GF-D8 (cell line): ENCODE measurements around the gene LPIN1.
A peak's percentile ranks its signal among the peaks of the same experiment; 100 is the strongest.

Experiments
- DNase-seq: peaks from one replicate; lab custom pipeline; 2025; lab: John Stamatoyannopoulos, UW

LPIN1 gene, protein sequence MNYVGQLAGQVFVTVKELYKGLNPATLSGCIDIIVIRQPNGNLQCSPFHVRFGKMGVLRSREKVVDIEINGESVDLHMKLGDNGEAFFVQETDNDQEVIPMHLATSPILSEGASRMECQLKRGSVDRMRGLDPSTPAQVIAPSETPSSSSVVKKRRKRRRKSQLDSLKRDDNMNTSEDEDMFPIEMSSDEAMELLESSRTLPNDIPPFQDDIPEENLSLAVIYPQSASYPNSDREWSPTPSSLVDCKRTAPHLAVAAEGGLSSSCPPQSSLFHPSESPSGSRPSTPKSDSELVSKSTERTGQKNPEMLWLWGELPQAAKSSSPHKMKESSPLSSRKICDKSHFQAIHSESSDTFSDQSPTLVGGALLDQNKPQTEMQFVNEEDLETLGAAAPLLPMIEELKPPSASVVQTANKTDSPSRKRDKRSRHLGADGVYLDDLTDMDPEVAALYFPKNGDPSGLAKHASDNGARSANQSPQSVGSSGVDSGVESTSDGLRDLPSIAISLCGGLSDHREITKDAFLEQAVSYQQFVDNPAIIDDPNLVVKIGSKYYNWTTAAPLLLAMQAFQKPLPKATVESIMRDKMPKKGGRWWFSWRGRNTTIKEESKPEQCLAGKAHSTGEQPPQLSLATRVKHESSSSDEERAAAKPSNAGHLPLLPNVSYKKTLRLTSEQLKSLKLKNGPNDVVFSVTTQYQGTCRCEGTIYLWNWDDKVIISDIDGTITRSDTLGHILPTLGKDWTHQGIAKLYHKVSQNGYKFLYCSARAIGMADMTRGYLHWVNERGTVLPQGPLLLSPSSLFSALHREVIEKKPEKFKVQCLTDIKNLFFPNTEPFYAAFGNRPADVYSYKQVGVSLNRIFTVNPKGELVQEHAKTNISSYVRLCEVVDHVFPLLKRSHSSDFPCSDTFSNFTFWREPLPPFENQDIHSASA

DNA sequence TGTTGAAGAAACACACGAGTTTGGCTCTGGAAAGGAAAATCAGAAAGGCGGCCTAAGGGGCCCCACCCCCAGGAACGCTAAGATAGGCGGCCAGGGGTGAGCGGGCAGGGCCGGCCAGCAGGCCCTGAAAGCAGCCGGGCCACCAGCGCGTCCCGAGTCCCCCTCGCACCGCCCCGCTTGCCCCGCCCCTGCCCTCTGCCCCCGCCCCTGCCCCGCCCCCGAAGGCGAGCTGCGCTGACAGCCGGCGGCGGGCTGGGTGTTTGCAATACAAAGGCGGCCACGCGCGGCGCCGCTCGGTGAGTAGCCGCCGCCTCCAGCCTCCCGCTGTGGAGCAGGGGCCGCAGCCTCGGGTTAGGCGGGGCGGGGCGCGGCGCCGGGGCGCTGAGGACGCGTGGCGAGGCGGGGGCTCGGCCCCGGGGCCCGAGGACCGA is at the start of gene LPIN1:
Gene LPIN1, plus strand, starts transcription at position 257 of the 431 bp plus-strand sequence. CDS start 18,910 bp downstream, outside the sequence.
- DNase-seq: peak; percentile 50

DNA sequence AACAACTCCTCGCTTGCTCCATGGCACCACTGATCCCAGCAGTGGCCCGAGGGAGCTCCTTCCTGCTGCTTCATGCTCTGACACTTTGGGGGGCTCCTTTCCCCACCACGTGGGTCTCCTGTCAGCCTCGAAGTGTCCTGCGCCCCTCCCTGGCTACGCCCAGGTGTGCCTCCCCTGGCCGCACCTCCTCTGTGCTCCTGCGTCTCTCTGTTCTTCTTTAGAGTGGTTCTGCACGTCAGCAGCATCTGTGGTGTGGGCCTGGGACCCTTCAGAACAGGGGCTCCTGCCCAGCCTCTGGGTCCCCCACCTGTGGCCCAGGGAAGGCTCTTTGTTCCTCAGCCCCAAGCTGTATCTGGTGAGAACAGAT is 49.7 kb upstream of the LPIN1 start:
- no peak for DNase-seq

DNA sequence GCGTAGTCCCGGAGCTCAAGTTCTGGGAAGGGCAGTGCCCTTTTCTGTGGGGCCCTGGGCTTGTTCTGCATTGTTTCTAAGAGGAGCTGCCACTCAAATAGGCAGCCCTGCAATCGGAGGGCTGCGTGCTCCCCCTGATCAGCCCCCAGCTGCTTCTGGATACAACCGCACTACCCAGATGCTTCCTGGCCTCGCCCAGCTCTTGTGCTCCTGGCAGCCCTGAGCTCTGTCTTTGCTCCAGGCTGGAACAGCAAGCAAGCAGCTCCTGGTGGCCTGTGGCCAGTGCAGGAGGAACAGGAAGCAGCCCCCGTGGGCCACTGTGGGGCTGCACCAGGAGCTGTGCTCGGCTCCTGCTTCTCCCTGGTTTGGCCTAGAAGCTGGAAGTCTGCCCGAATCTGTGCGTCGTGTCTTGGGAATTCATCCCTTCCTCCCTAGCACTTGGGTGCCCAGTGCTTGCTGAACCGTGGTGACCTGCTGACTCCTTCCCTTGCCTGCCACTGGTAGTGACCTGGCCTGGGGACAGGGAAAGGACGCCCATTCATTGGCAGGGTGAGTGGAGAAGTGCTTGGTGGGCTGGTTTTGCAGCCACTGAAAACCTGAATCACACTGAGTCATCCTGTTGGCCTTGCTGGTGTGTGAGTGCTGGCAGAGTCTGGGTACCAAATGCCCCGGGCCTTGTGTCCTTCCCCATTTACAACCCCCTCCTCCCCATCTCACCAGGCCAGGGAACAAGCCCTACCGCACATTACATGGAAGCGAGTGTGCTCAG is 49.1 kb upstream of the LPIN1 start:
- peak; percentile 89 for DNase-seq

DNA sequence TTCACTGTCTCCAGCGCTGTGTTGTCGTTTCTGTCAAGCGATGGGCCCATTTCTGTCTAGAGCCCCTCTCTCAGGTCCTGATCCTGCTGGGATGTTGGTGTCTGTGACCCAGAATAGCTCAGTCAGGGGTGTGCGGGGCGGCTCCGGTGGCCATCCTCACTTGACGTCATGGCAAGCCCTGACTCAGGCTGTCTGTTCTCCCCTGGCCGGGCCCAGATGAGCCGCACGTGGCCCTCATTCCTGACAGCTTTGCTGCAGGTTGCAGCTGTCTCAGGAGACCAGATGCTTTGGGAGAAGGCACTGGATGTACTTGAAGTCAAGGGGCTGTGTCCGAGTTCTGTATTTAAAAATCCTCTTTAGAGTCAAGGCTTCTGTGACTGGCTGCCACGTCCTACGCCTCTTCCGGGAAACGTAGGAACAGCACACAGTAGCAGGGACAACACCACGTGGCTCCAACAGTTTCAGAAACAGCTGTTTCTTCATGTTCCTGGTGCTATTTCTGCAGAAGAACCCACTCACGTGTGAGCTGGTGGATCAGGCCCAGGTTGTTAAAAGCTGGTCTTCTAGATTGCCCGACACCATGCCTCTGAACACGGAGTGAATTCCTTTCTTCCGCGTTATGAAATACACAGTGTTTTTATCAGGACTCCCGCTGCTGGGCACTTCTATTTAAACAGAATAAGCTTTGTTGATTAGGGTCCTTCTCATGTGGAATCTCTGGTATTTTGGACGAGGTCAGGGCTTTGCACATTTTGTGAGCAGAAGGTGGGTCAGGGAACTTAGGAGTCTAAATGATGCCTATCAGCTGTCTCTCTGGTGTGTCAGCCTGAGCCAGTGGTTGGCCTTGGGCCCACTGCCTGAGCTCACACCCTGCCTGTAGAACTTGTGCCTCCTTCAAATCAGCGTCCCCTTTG is 48.2 kb upstream of the LPIN1 start:
- no peak for DNase-seq

DNA sequence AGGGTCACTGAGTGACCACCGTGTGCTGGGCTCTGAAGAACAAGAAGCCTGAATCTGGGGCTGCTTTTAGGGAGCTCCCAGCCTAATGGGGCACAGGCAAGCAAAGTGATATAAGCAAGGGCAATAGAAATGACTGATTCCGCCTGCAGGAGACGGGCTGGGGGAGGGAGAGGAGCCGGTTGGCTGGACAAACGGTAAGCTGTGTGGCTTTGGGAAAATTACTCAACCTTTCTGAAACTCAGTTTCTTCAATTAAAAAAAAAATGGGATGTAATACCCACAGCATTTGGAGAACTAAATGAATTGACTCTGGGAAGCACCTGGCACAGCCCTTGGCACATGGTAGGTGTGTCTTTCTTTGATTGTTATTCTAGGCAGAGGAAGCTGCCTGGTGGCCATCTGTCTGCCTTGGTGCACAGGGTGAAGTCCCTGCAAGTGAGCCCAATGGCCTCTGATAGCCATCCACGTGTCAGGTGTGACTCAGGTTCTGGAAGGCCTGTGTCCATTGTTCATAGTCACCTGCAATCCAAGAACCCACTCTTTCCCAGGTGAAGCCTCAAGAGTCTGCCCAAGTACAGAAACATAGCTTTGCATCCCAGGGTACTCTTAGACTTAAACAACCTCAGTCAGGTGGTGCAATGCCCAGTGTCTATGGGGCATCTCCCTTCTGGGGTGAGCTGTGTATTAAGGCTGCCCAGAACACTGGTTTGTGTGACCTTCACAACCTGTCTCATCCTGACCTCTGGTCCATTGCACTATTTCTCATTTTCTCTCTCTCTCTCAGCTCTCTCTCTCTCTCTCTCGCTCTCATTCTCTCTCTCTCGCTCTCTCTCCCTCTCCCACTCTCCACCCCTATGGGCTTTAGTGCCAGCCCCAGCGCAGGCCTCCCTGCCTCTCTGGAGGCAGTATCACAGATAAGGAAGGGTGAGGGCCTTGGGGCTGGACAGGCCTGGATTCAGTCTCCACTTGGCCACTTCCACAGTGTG is 46.5 kb upstream of the LPIN1 start:
- no peak for DNase-seq

DNA sequence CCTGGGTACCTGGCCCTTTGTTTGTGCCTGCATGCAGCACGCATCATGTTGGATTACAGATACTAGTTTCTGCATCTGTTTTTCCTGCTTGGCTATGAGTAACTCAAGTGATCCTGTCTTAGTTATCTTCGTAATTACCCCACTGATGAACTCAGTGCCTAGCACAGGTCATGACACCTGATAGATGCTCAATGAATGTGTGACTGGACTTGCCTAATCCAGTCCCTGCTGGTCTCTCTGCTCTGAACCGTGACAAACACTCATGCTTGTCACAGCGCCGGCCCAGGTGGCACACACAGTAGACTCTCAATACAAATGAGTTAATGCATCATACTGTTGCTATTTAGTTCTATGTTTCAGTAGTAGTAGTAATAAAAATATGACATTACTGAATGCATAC is 45.2 kb upstream of the LPIN1 start:
- no peak for DNase-seq

DNA sequence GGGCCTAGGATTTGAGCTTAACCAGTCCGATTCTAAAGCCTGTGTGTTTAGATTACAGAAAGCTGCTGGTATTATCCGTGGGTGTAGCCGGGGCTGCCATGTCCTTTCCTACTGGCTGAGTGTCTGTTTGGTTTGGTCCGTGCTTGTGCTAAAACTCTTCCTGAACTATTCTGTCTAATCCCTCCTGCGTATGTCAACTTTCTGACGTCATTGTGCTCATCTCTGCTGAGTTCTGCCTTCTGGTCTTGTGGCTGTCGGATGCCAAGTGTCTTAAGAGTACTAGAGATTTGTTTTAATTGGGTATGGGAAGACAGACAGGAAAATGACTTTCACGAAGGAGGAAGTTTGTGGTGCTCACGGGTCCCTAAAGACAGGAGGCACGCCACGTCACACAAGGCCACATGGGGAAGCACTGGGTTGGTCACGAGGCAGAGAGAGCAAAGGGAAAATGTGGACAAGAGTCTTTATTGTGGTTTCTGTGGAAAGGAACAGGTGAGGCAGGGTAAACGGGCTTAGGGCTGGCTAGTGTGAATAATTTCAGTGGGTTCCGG is 44.6 kb upstream of the LPIN1 start:
- DNase-seq: peak; percentile 88

DNA sequence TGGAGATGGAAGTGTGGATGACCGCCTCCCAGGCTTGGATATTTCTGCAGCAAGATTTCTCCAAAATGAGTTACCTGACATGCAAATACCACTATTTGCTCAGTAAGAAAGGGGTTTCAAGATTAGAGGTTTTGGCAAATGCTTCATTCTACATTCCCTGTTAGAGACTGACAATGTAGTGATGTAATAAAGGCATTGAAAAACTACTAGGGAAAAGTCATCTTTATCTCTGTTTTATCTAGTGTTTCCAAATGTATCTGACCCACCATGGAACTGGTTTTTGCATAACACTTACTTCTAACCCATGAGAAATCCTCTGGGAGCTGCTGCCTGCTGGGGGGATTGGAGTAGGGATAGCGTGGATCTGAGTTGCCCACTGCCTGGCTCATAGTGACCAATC is 43.5 kb upstream of the LPIN1 start:
- no peak for DNase-seq

DNA sequence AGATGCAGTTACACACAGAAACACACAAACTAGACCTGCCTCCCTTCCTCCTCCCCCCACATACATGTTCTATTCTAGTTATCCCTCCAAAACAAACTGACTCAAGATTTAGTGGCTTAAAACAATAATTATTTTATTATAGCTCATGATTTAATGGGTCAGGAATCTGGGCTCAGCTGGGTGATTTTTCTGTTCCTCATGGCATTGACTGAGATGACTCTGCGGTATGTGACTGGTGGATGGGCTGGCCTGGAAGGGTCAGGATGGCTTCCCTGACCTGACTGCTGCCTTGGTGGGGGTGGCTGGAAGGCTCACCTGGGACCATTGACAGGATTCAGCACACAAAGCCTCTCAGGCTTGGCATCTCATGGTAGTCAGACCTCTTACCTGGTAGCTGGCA is 42.7 kb upstream of the LPIN1 start:
- no peak for DNase-seq

DNA sequence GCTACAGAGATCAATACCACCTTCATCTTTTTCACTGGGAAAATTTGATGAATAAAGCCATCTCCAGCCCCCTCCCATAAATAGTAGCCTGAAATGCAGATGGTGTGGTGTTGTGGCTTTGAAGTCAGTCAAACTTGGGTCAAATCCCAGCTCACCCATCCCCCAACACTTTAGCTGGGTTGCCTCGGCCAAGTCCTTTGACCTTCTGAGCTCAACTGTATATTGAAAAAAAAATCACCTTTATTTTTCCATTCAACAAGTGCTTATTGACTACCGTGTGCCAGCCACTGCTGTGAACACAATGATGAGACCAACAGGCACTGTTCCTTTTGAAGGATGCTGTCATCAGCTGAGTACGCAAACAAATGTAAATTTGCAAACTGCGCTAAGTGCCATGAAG is 41.4 kb upstream of the LPIN1 start:
- no peak for DNase-seq

DNA sequence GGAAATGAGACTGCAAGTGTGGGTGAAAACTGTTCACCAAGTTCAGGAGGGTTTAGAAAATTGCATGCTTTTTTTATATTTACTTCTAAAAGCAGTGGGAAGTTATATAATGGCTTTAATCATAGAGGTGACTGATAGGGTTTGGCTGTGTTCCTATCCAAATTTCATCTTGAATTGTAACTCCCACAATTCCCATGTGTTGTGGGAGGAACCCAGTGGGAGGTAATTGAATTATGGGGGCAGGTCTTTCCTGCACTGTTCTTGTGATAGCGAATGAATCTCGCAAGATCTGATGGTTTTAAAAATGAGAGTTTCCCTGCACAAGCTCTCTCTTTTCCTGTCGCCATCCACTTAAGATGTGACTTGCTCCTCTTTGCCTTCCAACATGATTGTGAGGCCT is 40.7 kb upstream of the LPIN1 start:
- no peak for DNase-seq

DNA sequence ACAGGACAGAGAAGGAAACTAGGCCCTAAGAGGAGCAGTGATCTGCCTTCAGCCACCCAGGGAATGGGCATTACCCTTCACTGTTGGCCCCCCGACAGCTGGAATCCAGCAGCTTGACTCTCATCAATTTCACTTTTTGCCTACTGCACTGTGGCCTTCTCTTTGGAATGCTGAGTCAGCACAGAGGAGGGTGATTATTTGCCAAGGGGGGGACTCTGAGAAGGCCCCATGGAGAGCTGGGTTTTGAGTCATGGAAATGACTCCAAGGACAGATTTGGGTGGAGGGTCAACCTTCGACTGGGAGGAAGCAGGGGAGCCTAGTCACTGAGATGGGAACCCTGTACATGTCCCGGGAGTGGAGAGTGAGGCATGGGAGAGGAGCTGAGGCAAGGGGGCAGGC is 38.3 kb upstream of the LPIN1 start:
- no peak for DNase-seq

DNA sequence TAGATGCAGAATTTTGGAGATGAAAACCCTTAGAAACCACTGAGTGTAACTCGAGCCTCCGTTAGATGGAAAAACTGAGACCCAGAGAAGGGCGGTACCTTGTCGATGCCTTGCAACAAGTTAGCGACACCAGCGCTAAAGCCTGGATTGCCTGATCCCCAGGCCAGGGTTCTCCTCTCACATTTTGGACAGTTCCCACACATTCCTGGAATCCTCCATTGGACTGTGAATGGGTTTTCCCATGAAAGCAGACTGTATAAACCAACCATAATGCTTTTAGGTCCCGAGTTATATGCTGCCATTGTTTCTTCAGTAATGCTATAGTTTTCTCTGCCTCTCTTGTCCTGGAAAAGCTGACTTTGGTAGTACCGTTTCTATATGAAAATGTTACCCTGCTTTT is 37.1 kb upstream of the LPIN1 start:
- no peak for DNase-seq

DNA sequence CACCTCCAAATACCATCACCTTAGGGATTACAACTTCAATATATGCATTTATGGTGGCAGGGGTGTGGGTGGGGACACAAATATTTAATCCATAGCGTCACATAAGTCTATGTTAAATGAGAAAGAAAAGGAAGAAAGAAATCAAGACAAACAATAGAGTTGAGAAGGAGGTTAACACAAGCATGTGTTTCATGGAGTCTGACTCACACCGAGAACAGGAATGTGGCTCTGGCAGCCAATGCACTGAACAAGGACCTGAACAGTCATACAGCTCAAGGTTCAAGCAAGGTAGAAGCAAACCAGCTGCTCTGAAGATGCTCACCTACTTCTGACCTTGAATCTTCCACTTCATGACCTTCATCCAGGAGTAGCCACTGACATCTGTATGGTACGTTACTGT is 36.2 kb upstream of the LPIN1 start:
- DNase-seq: no peak

DNA sequence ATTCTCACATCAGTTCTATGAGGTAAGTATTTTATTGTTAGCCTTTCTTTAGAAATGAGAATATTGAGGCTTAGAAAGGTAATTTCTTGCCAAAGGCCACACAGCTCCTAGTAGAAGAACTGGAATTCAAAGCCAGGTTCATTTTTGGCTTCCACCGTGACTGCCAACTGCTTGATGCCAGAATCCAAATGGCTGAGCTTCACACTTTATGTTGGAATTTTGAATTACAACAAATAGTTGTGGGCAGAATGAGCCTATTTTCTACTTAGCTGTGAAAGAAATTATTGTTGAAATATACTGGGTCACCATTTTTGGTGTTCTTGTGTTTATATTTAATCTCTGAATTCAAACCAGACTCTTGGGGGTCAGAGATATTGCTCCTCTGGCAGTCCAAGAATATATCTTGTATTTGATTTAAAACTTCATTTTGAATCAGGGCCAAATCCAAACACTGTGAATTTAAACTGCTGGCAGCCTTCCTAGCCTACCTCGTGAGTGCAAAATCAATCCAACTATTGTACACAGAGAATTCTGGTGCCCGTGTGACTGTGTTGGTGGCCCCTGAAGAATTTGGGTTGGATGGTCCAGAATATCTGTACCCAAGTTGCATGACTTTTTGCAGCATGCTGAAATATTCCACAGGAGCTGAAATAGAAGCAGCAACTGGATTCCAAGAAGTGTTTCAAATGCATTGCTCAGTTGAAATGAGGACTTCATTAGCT is 35.6 kb upstream of the LPIN1 start:
- DNase-seq: no peak

DNA sequence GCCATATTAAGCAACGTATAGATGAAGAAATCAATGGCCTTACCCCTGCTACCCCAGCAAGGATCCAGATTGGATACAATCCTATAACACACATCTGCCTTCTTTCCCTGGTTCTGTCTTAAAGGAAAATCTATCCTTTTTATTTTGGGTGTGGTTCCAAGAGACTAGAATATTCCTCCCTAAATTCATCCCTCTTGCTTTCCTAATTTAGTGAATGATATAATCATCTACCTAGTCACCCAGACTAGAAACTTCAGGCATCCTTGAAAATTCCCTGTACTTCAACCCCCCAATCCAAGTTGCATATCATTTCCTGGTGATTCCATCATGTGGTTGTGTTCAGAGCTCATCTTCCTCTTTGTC is 35.1 kb upstream of the LPIN1 start:
- DNase-seq: no peak

DNA sequence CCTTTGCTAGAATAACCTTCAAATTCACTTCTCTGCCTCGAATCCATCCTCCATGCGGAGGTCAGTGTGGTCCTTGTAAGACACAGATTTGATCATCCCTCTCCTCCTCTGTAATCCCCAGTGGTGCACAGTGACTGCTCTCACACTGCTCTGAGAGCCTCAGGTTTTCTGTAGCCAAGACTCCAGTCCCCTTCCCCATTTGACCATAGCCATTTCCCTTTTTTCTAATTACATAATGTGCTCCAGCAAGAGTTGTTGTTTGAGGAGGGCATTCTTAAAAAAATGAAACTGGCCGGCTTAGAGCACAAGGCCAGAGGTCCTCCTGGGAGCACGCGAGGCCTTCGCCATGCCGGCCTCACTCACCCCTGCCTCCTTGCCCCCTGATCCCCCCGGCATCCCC is 34.7 kb upstream of the LPIN1 start:
- no peak for DNase-seq

DNA sequence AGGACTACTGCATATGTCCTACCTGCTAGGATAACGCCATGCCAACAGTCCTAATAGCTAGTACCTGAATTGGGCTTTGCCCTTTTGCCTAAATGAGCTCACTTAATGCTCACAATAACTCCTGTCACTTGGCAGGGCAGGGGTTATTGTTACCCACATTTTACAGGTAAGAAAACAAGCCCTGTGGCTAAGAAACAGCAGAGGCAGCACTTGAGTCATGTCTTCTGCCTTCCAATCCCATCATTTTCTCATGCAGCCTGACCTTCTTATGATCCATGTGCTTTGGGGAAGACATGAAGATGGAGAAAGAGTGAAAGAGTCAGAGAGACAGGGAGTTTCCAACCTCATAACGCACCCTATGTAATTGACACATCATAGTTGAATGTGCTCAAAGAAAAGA is 33.6 kb upstream of the LPIN1 start:
- no peak for DNase-seq

DNA sequence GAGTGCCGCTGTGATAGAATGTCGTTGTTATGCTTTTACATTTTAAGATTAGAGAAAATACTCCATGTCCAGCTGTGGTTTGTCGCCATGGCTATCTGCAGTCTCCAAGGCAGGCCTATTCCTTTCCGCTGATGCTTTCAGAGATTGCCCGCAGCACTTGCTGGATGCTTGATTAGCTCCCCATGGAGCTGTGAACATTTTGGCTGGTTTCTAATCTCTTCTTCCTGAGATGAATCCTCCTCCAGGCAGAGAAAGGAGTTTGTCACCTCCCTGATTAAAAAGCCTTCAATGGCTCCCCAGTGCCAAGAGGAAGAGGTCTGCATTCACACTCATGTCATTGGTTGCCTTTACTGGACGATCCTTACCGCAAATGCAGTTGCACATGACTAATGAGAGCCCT is 32.6 kb upstream of the LPIN1 start:
- no peak for DNase-seq
